Erythroblast (primary cell): ENCODE measurements around the gene BLMH.

Source experiments
- GATA1 ChIP-seq: IDR thresholded peaks from 2 replicates; pipeline ENCODE4 v1.6.1; 2011; ENCODE audit warnings: low read depth, mild to moderate bottlenecking, control low read depth, low read length, moderate library complexity
- POLR2A ChIP-seq: IDR thresholded peaks from 2 replicates; pipeline ENCODE4 v1.6.1; 2011; ENCODE audit warnings: mild to moderate bottlenecking, low read length

- TF ChIP-seq POLR2A (no peak), GATA1 (no peak)
Measured at GRCh38 chr17:30236297-30236624, 55.5 kb downstream of the BLMH start.
